ENCODE data around the gene SORCS3. TPM values are rescaled to one million over a fixed set of nuclear protein-coding genes. Genes with fewer than 3 reads are reported as not detected.

Gene SORCS3
- total RNA-seq, 1 experiment from 2014 or later: 0.03 TPM

DNA sequence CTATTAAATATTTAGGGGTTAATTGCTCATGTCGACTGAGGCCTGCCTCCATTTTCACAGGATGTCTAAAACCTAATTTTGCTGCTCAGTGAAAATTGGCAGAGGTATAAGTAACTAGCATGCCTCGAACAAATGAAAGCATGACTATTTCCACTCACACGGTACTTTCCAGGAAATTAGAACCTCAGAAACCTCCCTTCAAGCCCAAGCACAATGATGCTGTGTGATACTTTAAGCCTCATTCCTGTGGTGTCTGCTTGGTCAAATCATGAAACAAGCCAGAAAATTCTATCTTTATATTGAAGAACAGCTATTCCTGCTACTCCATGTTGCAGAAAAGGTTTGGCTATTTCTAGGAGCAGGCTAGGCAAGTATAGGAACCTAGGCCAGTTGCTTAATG is 203.0 kb downstream of the SORCS3 start:
- no peaks in the 10 kb centered on the region for H3K36me3 ChIP-seq (replicated peaks; ENCODE audit: control insufficient read depth, insufficient read depth, low read length)
- H3K4me3 ChIP-seq (ENCODE audit: insufficient read depth, low read depth, low read length): no peak overlapping the region
- H3K27me3 ChIP-seq (ENCODE audit: control insufficient read depth, insufficient read depth, low read length): no peaks in the 10 kb centered on the region
- no peak for DNase-seq

DNA sequence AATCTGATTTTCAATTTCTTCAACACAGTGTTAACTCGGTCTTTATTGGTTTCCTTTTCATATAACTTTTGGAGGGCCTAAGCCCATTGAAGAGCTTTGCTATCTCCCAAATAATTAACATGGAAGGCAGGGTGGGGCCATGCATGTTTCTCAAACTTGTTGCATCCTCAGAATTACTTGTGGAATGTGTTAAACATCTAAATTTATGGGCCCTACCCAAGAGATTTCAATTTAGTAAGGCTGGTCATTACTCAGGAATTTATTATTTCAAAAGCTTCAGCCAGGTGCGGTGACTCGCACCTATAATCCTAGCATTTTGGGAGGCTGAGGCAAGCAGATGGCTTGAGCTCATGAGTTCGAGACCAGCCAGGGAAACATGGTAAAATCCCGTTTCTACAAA is 208.9 kb downstream of the SORCS3 start:
- H3K36me3 ChIP-seq (replicated peaks; ENCODE audit: control insufficient read depth, insufficient read depth, low read length): no peaks in the 10 kb centered on the region
- DNase-seq: no peak
- H3K27me3 ChIP-seq (ENCODE audit: control insufficient read depth, insufficient read depth, low read length): no peaks in the 10 kb centered on the region
- H3K4me3 ChIP-seq (ENCODE audit: insufficient read depth, low read depth, low read length): no peak overlapping the region

DNA sequence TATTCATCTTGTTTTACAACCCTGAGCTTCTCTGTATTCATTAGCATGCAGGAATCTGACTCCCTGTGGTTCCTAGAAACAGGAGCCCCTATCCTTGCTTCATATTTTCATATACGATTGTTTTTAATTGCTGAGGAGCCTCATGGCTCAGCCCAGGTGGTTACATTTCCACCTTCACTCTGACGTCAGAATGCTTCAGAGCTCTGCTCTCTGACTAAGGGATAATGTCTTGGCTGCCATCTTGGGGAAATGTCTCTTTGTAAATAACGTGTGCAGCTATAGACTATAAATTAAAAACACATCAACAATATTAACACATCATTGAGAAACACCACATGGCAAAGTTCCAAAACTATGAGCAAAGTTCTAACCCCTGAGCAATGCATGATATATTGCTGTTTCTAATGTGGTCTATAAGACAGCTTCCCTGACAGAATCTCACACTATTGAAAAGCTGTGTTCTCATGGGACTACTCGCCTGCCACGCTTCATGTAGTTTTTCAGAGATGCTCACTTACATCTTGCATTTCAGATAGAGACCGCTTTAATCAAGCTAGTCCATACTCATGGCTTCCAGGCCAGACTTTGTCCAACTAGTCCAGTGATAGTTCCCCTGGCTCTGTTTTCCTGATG is 227.0 kb downstream of the SORCS3 start:
- no peaks in the 10 kb centered on the region for H3K27me3 ChIP-seq (ENCODE audit: control insufficient read depth, insufficient read depth, low read length)
- no peak for DNase-seq
- H3K4me3 ChIP-seq (ENCODE audit: insufficient read depth, low read depth, low read length): no peak overlapping the region
- H3K36me3 ChIP-seq (replicated peaks; ENCODE audit: control insufficient read depth, insufficient read depth, low read length): no peaks in the 10 kb centered on the region

DNA sequence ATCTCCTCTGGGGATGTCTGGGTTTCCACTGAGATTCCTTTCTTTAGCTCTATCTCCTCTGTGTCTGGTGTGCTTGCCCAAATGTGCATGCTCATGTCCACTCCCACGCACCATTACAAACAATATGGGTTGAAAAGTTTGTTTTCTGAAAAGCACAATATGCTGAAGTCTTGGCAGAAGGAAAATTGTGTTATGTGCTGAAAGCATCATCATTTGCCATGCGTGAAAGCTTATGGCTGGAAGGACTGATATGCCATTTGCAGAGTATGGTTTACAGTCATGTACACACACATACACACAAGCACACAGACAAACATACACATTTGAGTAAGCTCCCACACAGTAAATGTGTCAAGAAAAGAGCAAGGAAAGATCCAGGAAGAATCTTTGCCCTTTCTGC is 231.6 kb downstream of the SORCS3 start:
- DNase-seq: no peak
- no peak overlapping the region for H3K4me3 ChIP-seq (ENCODE audit: insufficient read depth, low read depth, low read length)

GRCh38 chr10:104873161-104873560 is 232.1 kb downstream of the SORCS3 start:
- Histone ChIP-seq H3K36me3 (replicated peaks; ENCODE audit: control insufficient read depth, insufficient read depth, low read length) (no peaks in the 10 kb centered on the region), H3K27me3 (ENCODE audit: control insufficient read depth, insufficient read depth, low read length) (no peaks in the 10 kb centered on the region), H3K4me3 (ENCODE audit: insufficient read depth, low read depth, low read length) (no peak overlapping the region)
- DNase-seq: no peak

More for the DNA sequence above, 231.6 kb downstream of the SORCS3 start:
- no peaks in the 10 kb centered on the region for H3K36me3 ChIP-seq (replicated peaks; ENCODE audit: control insufficient read depth, insufficient read depth, low read length)
- H3K27me3 ChIP-seq (ENCODE audit: control insufficient read depth, insufficient read depth, low read length): no peaks in the 10 kb centered on the region

DNA sequence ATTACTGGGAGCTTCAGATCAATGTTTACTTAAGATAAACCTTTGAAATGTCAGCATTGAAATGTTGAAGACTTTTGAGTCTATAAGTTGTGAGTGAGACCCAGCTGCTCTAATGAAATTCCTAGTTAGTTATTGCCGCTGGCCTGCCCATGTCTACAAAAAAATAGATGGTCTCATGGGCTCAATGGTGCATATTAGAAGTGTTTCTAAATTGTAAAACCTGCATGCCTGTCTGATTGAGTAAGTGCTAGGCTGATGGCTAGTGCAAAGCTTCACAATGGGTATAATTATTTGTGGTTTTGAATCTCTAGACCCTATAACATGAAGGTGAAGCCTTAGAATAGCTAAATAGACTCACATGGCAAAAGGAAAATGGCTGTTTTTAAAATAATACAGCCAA is 234.5 kb downstream of the SORCS3 start:
- H3K36me3 ChIP-seq (replicated peaks; ENCODE audit: control insufficient read depth, insufficient read depth, low read length): no peaks in the 10 kb centered on the region
- DNase-seq: no peak
- H3K27me3 ChIP-seq (ENCODE audit: control insufficient read depth, insufficient read depth, low read length): no peaks in the 10 kb centered on the region
- no peak overlapping the region for H3K4me3 ChIP-seq (ENCODE audit: insufficient read depth, low read depth, low read length)

GRCh38 chr10:104880624-104881398 is 239.7 kb downstream of the SORCS3 start:
- DNase-seq: no peak
- no peak overlapping the region for H3K4me3 ChIP-seq (ENCODE audit: insufficient read depth, low read depth, low read length)
- no peaks in the 10 kb centered on the region; the same call in 1 of the 2 replicates for H3K27me3 ChIP-seq (ENCODE audit: control insufficient read depth, insufficient read depth, low read length)
- H3K36me3 ChIP-seq (replicated peaks; ENCODE audit: control insufficient read depth, insufficient read depth, low read length): no peaks in the 10 kb centered on the region

GRCh38 chr10:104881740-104882139 is 240.7 kb downstream of the SORCS3 start:
- no peak for DNase-seq
- no peaks in the 10 kb centered on the region for H3K36me3 ChIP-seq (replicated peaks; ENCODE audit: control insufficient read depth, insufficient read depth, low read length)
- H3K27me3 ChIP-seq (ENCODE audit: control insufficient read depth, insufficient read depth, low read length): no peaks in the 10 kb centered on the region; the same call in 1 of the 2 replicates
- no peak overlapping the region for H3K4me3 ChIP-seq (ENCODE audit: insufficient read depth, low read depth, low read length)

DNA sequence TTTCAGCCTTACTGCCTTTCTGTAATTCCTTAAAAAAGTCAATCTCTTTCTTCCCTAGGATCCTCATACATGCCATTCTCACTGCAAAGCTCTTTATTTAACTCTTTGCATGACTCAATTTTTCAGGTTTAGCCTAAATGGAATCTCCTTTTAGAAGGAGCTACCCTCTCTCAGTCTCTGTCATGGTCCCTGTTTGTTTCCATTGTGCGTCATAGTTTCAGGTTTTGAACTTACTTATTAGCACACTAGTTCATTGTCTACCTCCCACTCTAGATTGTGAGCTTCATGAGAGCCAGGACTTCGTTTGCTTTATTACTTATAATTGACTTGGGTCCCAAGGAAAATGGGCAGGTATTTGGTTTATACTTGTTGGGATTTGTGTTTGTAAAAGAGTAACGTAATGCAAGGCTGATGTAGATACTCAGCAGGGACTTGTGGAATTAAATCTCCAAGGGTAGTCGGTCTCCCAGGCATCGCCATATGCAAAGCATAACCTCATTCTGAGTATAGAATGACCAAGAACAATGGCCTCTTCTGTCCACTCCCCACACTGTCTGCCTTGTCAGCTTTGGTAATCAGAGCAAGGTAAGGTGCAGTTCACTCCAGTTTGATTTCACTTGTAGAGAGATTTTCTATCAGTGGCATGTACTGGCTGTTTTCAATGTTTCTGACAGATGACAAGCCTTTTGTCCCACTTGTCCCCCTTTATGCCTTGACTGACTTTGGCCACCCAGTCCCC is 252.0 kb downstream of the SORCS3 start:
- no peak overlapping the region for H3K4me3 ChIP-seq (ENCODE audit: insufficient read depth, low read depth, low read length)
- DNase-seq: no peak
- H3K36me3 ChIP-seq (replicated peaks; ENCODE audit: control insufficient read depth, insufficient read depth, low read length): no peaks in the 10 kb centered on the region
- H3K27me3 ChIP-seq (ENCODE audit: control insufficient read depth, insufficient read depth, low read length): no peaks in the 10 kb centered on the region

DNA sequence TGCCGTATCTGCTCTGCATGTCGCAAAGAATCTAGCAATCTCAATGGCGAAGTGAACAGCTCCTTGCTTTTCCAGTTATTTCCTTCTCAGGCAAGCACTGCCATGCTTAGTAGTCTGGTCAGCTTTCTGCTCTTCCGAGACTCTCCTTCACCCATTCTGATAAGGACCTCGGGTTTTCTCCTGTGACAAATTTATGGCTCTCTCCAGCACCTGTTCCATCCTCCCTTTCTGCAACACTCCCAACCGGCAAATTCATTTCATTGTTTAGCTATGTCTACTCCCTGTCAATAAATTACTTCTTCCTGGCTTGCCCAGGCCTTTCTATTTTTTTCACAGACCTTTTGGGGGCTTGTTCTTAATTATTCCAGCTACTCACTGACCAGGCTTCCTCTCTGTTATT is 252.6 kb downstream of the SORCS3 start:
- no peak for DNase-seq
- Histone ChIP-seq H3K4me3 (ENCODE audit: insufficient read depth, low read depth, low read length) (no peak overlapping the region), H3K27me3 (ENCODE audit: control insufficient read depth, insufficient read depth, low read length) (no peaks in the 10 kb centered on the region), H3K36me3 (replicated peaks; ENCODE audit: control insufficient read depth, insufficient read depth, low read length) (no peaks in the 10 kb centered on the region)

GRCh38 chr10:104894681-104895080 is 253.6 kb downstream of the SORCS3 start:
- no peaks in the 10 kb centered on the region for H3K36me3 ChIP-seq (replicated peaks; ENCODE audit: control insufficient read depth, insufficient read depth, low read length)
- no peak overlapping the region for H3K4me3 ChIP-seq (ENCODE audit: insufficient read depth, low read depth, low read length)
- H3K27me3 ChIP-seq (ENCODE audit: control insufficient read depth, insufficient read depth, low read length): no peaks in the 10 kb centered on the region
- no peak for DNase-seq

DNA sequence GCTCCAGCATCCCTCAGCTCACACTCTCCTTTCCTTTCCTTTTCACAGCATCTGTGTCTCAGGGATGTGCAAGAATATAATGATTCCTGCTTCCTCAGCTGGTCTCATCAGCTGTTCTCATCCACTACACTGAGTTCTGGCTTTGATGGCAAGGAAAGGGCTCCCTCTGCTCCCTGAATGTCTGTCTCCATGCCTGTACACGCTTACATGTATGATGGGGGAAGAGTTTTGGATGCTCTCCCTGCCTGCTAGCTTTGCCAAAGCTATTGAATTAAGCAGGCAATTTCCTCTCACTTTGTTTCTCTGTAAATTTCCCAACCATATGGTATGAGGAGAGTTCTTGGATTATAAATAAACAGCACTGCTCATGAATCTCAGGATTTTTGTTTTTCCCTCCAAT is 254.5 kb downstream of the SORCS3 start:
- no peak overlapping the region for H3K4me3 ChIP-seq (ENCODE audit: insufficient read depth, low read depth, low read length)
- DNase-seq: no peak
- H3K36me3 ChIP-seq (replicated peaks; ENCODE audit: control insufficient read depth, insufficient read depth, low read length): no peaks in the 10 kb centered on the region
- H3K27me3 ChIP-seq (ENCODE audit: control insufficient read depth, insufficient read depth, low read length): no peaks in the 10 kb centered on the region

- no peak overlapping the region for H3K4me3 ChIP-seq (ENCODE audit: insufficient read depth, low read depth, low read length)
- no peaks in the 10 kb centered on the region for H3K36me3 ChIP-seq (replicated peaks; ENCODE audit: control insufficient read depth, insufficient read depth, low read length)
- DNase-seq: no peak
- no peaks in the 10 kb centered on the region for H3K27me3 ChIP-seq (ENCODE audit: control insufficient read depth, insufficient read depth, low read length)
These were observed 254.9 kb downstream of the SORCS3 start for GRCh38 chr10:104895981-104896380.

- Histone ChIP-seq H3K27me3 (ENCODE audit: control insufficient read depth, insufficient read depth, low read length) (no peaks in the 10 kb centered on the region), H3K4me3 (ENCODE audit: insufficient read depth, low read depth, low read length) (no peak overlapping the region), H3K36me3 (replicated peaks; ENCODE audit: control insufficient read depth, insufficient read depth, low read length) (no peaks in the 10 kb centered on the region)
- no peak for DNase-seq
These were observed 256.6 kb downstream of the SORCS3 start for GRCh38 chr10:104897696-104898095.

DNA sequence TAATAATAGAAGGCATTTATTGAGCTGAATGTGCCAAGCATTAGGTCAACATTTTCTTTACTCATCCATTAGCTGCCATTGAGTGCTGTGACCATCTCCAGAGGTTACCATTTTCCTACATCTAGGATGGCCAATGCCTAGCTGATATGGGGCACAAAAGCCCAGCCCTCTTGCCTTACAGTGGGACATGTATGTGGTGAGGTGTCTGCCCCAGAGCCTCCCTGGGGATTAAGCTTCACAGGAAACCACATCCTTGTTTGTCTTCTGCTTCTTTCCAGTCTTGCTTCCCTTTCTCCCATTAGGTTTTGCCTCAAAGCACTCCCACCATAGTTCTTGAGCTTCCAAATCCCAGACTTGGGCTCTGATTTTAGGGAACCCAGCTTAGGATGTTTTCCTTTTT is 258.7 kb downstream of the SORCS3 start:
- DNase-seq: no peak
- Histone ChIP-seq H3K36me3 (replicated peaks; ENCODE audit: control insufficient read depth, insufficient read depth, low read length) (no peaks in the 10 kb centered on the region), H3K4me3 (ENCODE audit: insufficient read depth, low read depth, low read length) (no peak overlapping the region), H3K27me3 (ENCODE audit: control insufficient read depth, insufficient read depth, low read length) (no peaks in the 10 kb centered on the region)

Measured in H7 (cell line).